Sigmoid colon (tissue), 7 donors: ENCODE results near the gene ADAM23. TPM values are rescaled to one million over a fixed set of nuclear protein-coding genes. Genes with fewer than 3 reads are reported as not detected.

Source experiments
- DNase-seq: peaks from one replicate; pipeline ENCODE4 v3.0.0-alpha.2; 2019
- H3K27ac ChIP-seq, 4 donors: fragments of 200-600 bp; sonication (generic); one replicate each; pipeline ENCODE4 v1.5.1; 2016 to 2019; ENCODE audit warnings: mild to moderate bottlenecking in 1 of 4
- H3K27me3 ChIP-seq, 3 donors: fragments of 200-600 bp; sonication (generic); one replicate each; pipeline ENCODE4 v1.5.1; 2019; ENCODE audit warnings: mild to moderate bottlenecking in 1 of 3
- H3K36me3 ChIP-seq, 4 donors: fragments of 200-600 bp; sonication (generic); one replicate each; pipeline ENCODE4 v1.5.1; 2016 to 2019
- H3K4me1 ChIP-seq, 4 donors: fragments of 200-600 bp; sonication (generic); one replicate each; pipeline ENCODE4 v1.5.1; 2017 to 2019
- H3K4me3 ChIP-seq, 4 donors: fragments of 200-600 bp; sonication (generic); one replicate each; pipeline ENCODE4 v1.5.1; 2017 to 2019; ENCODE audit warnings: mild to moderate bottlenecking in 2 of 4, moderate library complexity in 1 of 4
- H3K9me3 ChIP-seq, 4 donors: fragments of 200-600 bp in 3 of 4; sonication (generic) in 3 of 4; one replicate each; pipeline versions ENCODE4 v1.5.1 to v1.6.1; 2013 to 2019
- CTCF ChIP-seq, 4 experiments: fragments of 450-650 bp in 3 of 4; fragments of 200-600 bp in 1 of 4; IDR thresholded peaks; one replicate each; pipeline ENCODE4 v1.5.1; 2016 to 2019; ENCODE audit warnings: antibody characterized with exemption in 4 of 4, mild to moderate bottlenecking in 3 of 4, moderate library complexity in 2 of 4
- EP300 ChIP-seq, 4 donors: sonication (generic); formaldehyde crosslinking; IDR thresholded peaks; one replicate each; pipeline ENCODE4 v1.6.1; 2017; ENCODE audit warnings: antibody characterized with exemption in 4 of 4
- POLR2A ChIP-seq, 2 donors: fragments of 450-650 bp; IDR thresholded peaks; one replicate each; pipeline ENCODE4 v1.6.1; 2016; ENCODE audit warnings: antibody characterized with exemption in 2 of 2, mild to moderate bottlenecking in 2 of 2, moderate library complexity in 2 of 2
- POLR2AphosphoS5 ChIP-seq, 4 donors: sonication (generic); formaldehyde crosslinking; IDR thresholded peaks; one replicate each; pipeline ENCODE4 v1.6.1; 2017; ENCODE audit warnings: antibody characterized with exemption in 4 of 4
- WGBS, 2 donors: extraction: QIAGEN DNeasy Blood & Tissue Kit; methylation state at CpG; one replicate each; pipeline ENCODE4 v1.1.7; 2013; 5-methylcytosine and 5-hydroxymethylcytosine counted together
- intact Hi-C: fragments of 100-400 bp; cut with DNase I; formaldehyde crosslinking; loops from one replicate; pipeline ENCODE4 v1.15.1; 2023
- polyA plus RNA-seq, 3 donors: library from polyadenylated mRNA; stranded (reverse); fragments of 200-250 nt; gene quantifications; one replicate each; pipeline ENCODE4 v1.2.3, GENCODE V29; 2013
- total RNA-seq, 4 donors: library from RNA; depleted of rRNA; stranded (reverse); fragments of >200 nt; gene quantifications; one replicate each; pipeline ENCODE4 v1.1.0, GENCODE V29; 2016
- donor health status: healthy with polysubstance abuse.
- donor health status: Bipolar disorder and iron deficiency.
- donor health status: healthy.

Gene ADAM23
- total and polyA plus RNA-seq, 7 donors, result under 0.01 to 2.9 (median 1.6) TPM

GRCh38 chr2:206452242-206452641 is 8.9 kb downstream of the ADAM23 start:
- no peak for DNase-seq
- 84 to 93% methylated on average over 1 of the region's 1 CpG for WGBS, 2 donors
- Histone ChIP-seq H3K36me3 (no peaks in the 10 kb centered on the region), H3K4me1 (no peaks in the 10 kb centered on the region), H3K4me3 (no peak overlapping the region), H3K27me3 (peaks cover 0 to 1% (median 0%) of the 10 kb centered on the region in 3 donors), H3K27ac (no peak overlapping the region), H3K9me3 (no peaks in the 10 kb centered on the region)
- intact Hi-C loops, result no loop called here
- TF ChIP-seq CTCF (IDR thresholded peaks at IDR 0.05) (no peak), POLR2AphosphoS5 (IDR thresholded peaks at IDR 0.05) (no peak), POLR2A (IDR thresholded peaks at IDR 0.05) (no peak)

GRCh38 chr2:206452750-206453149 is 9.4 kb downstream of the ADAM23 start:
- TF ChIP-seq CTCF (IDR thresholded peaks at IDR 0.05) (no peak), EP300 (IDR thresholded peaks at IDR 0.05) (no peak), POLR2AphosphoS5 (IDR thresholded peaks at IDR 0.05) (no peak), POLR2A (IDR thresholded peaks at IDR 0.05) (no peak)
- no peak overlapping the region for H3K4me3 ChIP-seq
- H3K27ac ChIP-seq, result no peak overlapping the region
- WGBS, 2 donors, result 64 to 75% methylated on average over 3 of the region's 3 CpGs
- no peaks in the 10 kb centered on the region for H3K27me3 ChIP-seq
- H3K9me3 ChIP-seq, result no peaks in the 10 kb centered on the region
- H3K36me3 ChIP-seq, result no peaks in the 10 kb centered on the region
- intact Hi-C loops, result no loop called here
- no peaks in the 10 kb centered on the region for H3K4me1 ChIP-seq
- DNase-seq, result no peak

GRCh38 chr2:206456078-206456754 is 12.9 kb downstream of the ADAM23 start:
- intact Hi-C loops, result no loop called here

GRCh38 chr2:206457188-206457634 is 13.9 kb downstream of the ADAM23 start:
- intact Hi-C loops, result no loop called here
- TF ChIP-seq EP300 (IDR thresholded peaks at IDR 0.05), result no peak
- no peak for TF ChIP-seq CTCF (IDR thresholded peaks at IDR 0.05)
- no peak for TF ChIP-seq POLR2A (IDR thresholded peaks at IDR 0.05)
- no peak for TF ChIP-seq POLR2AphosphoS5 (IDR thresholded peaks at IDR 0.05)
- no peaks in the 10 kb centered on the region for H3K27me3 ChIP-seq
- H3K27ac ChIP-seq, result no peak overlapping the region
- no peak for DNase-seq
- WGBS, 2 donors, result 6 to 14% methylated on average over 2 of the region's 2 CpGs
- no peaks in the 10 kb centered on the region for H3K36me3 ChIP-seq
- H3K9me3 ChIP-seq, result no peaks in the 10 kb centered on the region
- no peak overlapping the region for H3K4me3 ChIP-seq
- no peaks in the 10 kb centered on the region for H3K4me1 ChIP-seq

More at GRCh38 chr2:206456078-206456754, 12.9 kb downstream of the ADAM23 start:
- Histone ChIP-seq H3K9me3 (no peaks in the 10 kb centered on the region), H3K36me3 (no peaks in the 10 kb centered on the region), H3K4me1 (no peaks in the 10 kb centered on the region), H3K4me3 (no peak overlapping the region), H3K27me3 (no peaks in the 10 kb centered on the region), H3K27ac (no peak overlapping the region)
- WGBS, 2 donors, result 45 to 76% methylated on average over 5 of the region's 5 CpGs
- no peak for DNase-seq
- TF ChIP-seq EP300 (IDR thresholded peaks at IDR 0.05) (no peak), POLR2AphosphoS5 (IDR thresholded peaks at IDR 0.05) (no peak), CTCF (IDR thresholded peaks at IDR 0.05) (no peak), POLR2A (IDR thresholded peaks at IDR 0.05) (no peak)
